Posterior vena cava (tissue), 2 donors: ENCODE measurements around the gene ZNF366. TPM values are rescaled to one million over a fixed set of nuclear protein-coding genes. Genes with fewer than 3 reads are reported as not detected.
A peak's percentile ranks its signal among the peaks of the same experiment; 100 is the strongest.

ENCODE experiments used
- DNase-seq: peaks from one replicate; pipeline ENCODE4 v3.0.0-alpha.2; 2020; ENCODE audit warnings: low spot score
- intact Hi-C, 2 donors: fragments of 100-400 bp; cut with DNase I; formaldehyde crosslinking; loops; one replicate each; pipeline versions ENCODE4 v1.14.1 to v1.14.2; 2022 to 2023
- long read RNA-seq, 2 donors: library from polyadenylated mRNA; unstranded; transcript quantifications; one replicate each; pipeline ENCODE4 v2.0.0, GENCODE V29; 2020 to 2021
- total RNA-seq, 2 donors: library from RNA; stranded (reverse); fragmentation: NEBNext Ultra II Directional; extraction: Animal tissue kit (Norgen Biotek cat#: 25700); gene quantifications; one replicate each; pipeline ENCODE4 v1.2.1, GENCODE V29; 2021
- donor health status: DM: yes; HTN: yes; CAD: no.
- donor health status: DM: yes; HTN: yes; CAD: no.

ZNF366 gene
- 1 to 10 TPM; 5.0 to 5.1 TPM for total RNA-seq
- long read RNA-seq, donor 1, partial matches to known transcripts, result 2 of 5 reads
- long read RNA-seq, donor 1, other reads (novel, unspliced or antisense), result 3 of 5 reads
- long read RNA-seq, donor 2, partial matches to known transcripts, result 13 of 18 reads
- long read RNA-seq, donor 2, other reads (novel, unspliced or antisense), result 4 of 18 reads

DNA sequence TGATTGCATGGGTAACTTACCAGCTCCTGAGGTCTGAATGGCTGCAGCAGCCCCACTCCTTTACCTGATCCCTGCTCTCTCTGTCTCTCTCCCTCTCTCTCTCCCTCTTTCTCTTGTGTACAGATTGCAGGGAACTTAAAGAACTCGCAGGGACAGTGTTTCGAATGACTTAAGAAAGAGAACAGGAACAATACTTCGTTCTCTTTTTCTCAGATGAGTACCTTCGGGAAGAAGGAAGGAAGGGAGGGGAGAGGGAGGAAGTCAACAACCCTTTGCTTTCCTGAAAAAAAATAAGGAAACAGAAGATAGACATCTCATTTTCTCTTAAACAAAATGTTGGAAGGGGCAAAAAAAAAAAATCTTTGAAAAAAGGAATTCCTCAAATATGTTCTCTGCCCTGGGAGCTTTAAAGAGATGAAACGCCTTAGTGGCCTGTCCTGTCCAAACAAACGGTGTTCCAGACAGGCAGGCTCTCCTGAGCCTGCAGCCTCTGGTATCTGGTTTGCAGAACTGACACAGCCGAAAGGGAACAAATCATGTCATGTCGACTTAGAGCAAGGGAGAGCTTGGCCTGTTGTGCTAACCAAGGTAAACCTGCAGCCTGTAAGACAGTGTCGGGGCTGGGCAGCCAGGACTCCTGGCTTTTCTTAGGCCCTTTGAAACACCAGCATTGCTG lies at the start of gene ZNF366:
TSS of gene ZNF366 (minus strand) at position 180 of the 676 bp plus-strand sequence. CDS start 45,914 bp downstream, outside the sequence.
- intact Hi-C loops, result loop anchor here in 1 of 2 donors (10.0 kb wide), 1 partner anchor 133 kb away; no protein-coding TSS in a partner anchor
- no peak for DNase-seq

GRCh38 chr5:72556351-72557166 lies 49.3 kb upstream of the ZNF366 start:
- intact Hi-C loops, result no loop called here
- DNase-seq, result peak; percentile 89

DNA sequence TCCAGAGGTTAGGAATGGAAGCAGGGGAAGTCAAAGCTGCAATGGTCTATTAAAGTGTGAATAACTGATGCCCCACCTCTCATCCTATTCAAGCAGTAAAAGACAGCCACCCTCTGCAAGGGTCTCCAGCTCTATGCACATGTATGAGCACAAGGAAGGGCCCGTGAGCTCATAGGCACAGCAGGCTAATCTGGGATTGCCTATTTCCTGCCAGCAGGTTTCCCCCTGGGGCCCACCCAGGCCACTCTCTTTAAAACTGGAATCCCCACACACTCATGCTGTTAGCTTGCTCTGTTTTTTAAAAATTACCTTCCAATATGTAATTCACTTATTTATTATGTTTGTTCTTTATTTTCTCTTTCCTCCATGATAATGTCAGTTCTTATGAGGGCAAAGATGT lies 48.7 kb upstream of the ZNF366 start:
- intact Hi-C loops, result no loop called here
- DNase-seq, result no peak

DNA sequence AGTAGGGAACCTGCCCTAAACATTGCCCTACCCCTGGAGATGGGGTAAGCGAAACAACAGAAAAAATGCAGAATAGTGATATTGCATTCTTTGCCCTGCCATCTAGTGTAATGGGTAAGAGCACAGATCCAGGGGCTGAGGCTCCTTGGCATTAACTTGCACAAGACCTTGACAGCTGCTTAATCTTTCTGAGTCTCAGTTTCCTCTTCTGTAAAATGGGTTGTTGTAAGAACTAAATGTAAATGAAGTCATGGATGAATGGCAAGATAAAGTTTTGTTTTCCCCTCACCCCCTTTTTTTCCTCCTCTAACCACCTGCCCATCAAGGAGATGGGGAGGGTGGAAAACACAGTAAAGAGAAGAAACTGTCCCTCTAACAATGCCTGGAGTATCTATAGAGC lies 47.7 kb upstream of the ZNF366 start:
- no peak for DNase-seq
- intact Hi-C loops, result no loop called here

DNA sequence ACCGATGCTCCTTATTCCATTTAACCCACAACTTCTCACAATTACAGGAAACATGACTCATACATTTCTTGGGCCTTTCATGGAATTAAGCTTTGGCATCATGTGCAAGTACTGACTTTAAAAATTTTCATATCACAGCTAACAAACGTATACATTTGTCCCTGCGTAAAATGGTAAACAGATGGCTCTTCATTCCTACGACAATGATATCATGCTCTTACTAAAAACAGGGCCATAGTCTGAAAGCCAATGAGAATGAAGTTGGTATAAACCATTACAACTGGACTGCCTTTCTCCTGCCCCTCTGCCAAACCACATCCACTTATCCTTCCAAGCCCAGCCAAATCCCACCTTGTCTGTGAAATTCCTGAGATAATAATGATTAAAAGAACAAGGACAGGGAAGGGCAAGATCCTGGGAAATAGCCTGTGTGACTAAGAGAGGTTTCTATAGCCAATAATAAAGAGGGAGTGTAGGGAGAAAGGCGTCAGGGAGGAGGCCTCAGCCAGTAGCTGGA lies 44.9 kb upstream of the ZNF366 start:
- intact Hi-C loops, result no loop called here
- DNase-seq, result no peak

DNA sequence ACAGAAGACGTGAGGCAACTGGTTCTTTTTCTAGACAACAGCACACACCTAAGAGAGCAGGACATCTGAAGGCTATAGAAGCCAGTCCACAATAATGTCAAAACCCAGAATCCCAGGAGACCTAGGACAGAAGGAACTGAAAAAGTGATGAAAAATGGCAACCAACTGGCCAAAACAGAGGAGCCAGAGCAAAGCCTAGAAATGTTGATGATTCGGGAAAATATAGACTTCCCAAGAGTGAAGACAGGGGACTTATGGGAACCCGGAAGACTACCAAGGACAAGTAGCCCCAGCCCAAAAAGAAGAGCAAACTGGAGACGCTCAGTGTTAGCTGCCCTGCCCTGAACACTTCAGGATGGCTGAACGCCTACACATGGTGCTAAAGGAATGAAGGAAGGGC lies 43.4 kb upstream of the ZNF366 start:
- DNase-seq, result no peak
- intact Hi-C loops, result no loop called here

DNA sequence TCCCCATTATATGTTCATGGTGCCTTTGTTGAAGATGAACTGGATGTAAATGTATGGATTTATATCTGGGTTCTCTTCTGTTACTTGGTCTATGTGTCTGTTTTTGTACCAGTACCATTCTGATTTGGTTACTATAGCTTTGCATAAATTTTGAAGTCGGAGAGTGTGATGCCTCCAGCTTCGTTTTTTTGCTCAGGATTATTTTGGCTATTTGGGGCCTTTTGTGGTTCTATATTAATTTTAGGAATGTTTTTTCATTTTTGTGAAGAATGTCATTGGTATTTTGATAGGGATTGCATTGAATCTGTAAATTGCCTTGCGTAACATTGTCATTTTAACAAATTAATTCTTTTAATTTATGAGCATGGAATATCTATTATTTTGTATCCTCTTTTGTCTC lies 36.6 kb upstream of the ZNF366 start:
- intact Hi-C loops, result no loop called here

DNA sequence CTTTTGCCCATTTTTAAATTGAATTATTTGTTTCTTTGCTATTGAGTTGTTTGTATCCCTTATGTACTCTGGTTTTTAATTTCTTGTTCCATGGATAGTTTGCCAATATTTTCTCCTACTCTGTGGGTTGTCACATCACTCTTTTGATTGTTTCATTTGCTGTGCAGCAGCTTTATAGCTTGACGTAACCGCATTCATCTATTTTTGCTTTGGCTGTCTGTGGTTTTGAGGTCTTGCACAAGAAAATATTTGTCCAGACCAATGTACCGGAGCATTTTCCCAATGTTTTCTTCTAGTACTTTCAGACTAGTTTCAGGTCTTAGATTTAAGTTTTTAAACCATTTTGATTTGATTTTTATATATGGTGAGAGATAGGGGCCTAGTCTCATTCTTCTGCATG lies 36.2 kb upstream of the ZNF366 start:
- intact Hi-C loops, result no loop called here
- no peak for DNase-seq

More for the DNA sequence above, 36.6 kb upstream of the ZNF366 start:
- DNase-seq, result no peak

DNA sequence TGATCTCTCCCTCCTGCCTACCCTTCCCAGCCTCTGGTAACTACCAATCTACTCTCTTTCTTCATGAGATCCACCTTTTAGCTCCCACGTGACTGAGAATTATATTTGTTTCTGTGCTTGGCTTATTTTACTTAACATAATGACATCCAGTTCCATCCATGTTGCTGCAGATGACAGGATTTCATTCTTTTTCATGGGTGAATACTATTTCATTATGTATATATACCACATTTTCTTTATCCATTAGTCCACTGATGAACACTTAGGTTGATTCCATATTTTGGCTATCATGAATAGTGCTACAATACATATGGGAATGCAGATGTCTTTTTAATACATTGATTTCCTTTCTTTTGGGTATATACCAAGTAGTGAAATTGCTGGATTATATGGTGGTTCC lies 35.5 kb upstream of the ZNF366 start:
- no peak for DNase-seq
- intact Hi-C loops, result no loop called here

GRCh38 chr5:72541501-72542225 lies 34.5 kb upstream of the ZNF366 start:
- DNase-seq, result no peak
- intact Hi-C loops, result no loop called here

GRCh38 chr5:72540759-72541438 lies 33.7 kb upstream of the ZNF366 start:
- DNase-seq, result no peak
- intact Hi-C loops, result no loop called here

- DNase-seq, result no peak
- intact Hi-C loops, result no loop called here
Observed at GRCh38 chr5:72539726-72540125, 32.5 kb upstream of the ZNF366 start.

GRCh38 chr5:72539038-72539437 lies 31.8 kb upstream of the ZNF366 start:
- DNase-seq, result no peak
- intact Hi-C loops, result no loop called here

DNA sequence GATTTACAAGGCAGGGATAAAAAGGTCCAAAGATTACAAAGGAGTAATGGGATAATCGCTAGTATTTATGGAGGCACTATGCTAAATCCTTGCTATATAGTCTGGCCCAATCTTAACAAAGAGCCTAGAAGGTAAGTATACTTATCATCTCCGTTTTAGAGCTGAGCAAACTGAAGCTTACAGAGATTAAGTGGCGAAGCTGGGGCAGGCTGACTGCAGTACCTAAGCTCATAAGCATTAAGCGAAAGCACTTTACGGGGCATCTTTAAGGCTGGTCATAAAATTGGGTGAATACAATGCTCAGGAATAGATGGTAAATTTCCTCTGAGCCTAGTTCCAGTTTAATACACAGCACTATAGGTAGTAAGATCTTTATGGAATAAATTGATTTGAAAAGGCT lies 30.0 kb upstream of the ZNF366 start:
- no peak for DNase-seq
- intact Hi-C loops, result no loop called here

DNA sequence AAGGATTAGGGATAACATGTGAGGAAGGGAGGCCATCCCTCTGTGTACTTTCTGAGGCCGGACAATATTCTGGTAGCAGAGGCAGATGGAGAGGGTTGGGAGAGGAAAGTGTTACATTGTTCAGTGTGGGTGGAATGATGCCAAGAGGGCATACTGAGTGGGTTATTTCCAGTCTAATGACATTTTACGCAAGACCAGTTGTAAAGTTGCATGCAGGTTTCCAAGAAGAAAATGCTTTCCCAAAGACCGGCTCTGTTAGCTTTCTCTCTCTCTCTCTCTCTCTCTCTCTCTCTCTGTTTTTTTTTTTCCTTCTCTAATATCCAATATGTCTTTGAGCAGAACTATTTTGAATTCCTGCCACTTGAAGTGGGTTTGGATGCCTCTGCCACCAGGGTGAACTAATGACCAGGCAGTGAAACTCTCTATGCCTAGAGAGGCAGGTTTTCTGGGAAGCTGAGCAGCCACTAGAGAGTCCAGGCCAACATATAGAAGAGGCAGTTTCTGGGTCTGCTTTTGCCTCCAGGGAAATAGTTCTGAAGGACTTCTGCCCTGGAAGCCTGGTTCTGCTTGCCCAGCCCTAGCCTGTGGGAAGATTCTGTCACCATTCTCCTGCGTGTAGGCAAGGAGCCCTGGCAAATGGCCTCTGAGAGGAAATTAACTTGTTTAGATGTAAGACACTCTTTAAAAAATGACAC lies 24.4 kb upstream of the ZNF366 start:
- no peak for DNase-seq

DNA sequence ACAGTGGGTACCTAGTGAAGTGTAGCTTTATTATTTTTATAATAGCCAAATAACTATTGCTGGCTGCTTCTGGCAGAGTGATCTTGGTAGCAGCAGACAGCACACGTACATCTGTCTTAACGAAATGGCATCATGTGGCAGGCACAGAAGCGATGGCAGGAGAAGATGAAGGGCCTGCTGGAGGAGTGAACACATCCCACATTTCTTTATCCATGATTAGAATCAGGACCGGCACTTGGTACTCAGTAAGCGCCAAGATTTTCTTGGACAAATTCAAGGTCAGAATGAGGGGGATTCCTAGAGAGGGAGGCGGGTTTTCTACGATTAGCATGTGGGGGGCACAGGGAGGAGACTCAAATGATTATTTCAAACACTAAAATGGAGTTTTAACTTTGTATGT lies 23.0 kb upstream of the ZNF366 start:
- intact Hi-C loops, result no loop called here
- DNase-seq, result no peak

More for the DNA sequence above, 24.4 kb upstream of the ZNF366 start:
- intact Hi-C loops, result no loop called here

DNA sequence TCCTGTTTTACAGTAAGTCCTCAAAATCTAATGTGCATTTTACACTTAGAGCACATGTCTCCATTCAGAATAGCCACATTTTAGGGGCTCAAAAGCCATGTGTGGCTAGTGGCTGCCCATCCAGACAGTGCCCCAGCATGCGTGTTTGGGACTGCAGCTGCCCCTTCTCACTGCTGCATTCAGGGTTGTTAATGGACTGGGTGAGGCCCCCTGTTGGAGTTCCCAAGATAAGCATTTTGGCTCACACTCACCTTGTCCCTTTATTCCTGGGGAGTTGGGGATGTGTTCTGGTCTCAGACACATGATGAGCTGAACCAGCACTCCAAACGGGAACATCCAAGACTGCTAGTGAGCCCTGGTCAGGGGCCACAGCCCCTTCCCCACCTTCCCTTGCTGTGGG lies 22.2 kb upstream of the ZNF366 start:
- intact Hi-C loops, result no loop called here
- no peak for DNase-seq

DNA sequence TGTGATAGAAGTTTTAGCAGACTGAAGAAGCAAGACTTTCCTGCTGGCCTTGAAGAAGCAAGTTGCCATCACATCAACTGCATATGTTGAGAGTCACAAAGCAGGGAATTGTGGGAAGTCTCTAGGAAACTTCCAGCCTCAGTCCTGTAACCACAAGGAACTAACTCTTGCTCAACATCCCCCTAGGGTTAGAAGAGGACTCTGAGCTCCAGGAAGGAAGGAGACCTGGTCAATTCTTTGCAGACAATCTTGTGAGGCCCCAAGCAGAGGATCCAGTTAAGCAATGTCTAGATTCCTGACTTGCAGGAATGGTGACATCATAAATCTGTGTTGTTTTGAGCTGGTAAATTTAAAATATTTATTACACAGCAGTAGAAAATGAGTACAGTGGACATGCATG lies 18.6 kb upstream of the ZNF366 start:
- intact Hi-C loops, result no loop called here
- DNase-seq, result no peak
